HG03064 (cell line): ENCODE data around the gene MTA1.

Experiments used
- ATAC-seq: cut with Tn5 transposase; IDR thresholded peaks from one replicate; pipeline ENCODE4 v1.9.1; 2021; ENCODE audit warnings: low read depth; ENCODE audit not compliant: unreplicated experiment

Gene MTA1

DNA sequence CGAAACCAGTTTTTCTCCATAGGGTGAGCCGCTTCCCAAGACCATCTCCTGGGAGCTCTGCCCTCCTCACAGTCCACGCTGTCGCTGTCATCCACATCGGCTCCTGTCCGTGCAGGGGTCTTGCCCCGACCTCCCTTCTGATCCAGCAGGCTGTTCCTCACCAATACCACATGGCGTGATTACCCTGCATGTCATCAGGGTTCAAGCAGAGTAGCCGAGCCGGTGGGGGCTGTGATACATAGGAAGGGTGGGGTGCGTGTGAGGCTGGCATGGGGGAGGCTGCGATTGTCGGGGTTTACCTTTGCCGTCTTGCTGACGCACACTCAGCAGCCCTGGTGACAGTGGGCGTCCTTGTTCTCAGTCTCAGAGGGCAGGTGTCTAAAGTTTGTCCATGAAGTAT is 88.4 kb downstream of the MTA1 start:
- no peak for ATAC-seq

- ATAC-seq: no peak
These were observed 89.0 kb downstream of the MTA1 start for GRCh38 chr14:105508601-105509000.

- ATAC-seq: no peak
These were observed 97.5 kb downstream of the MTA1 start for GRCh38 chr14:105517096-105517495.

DNA sequence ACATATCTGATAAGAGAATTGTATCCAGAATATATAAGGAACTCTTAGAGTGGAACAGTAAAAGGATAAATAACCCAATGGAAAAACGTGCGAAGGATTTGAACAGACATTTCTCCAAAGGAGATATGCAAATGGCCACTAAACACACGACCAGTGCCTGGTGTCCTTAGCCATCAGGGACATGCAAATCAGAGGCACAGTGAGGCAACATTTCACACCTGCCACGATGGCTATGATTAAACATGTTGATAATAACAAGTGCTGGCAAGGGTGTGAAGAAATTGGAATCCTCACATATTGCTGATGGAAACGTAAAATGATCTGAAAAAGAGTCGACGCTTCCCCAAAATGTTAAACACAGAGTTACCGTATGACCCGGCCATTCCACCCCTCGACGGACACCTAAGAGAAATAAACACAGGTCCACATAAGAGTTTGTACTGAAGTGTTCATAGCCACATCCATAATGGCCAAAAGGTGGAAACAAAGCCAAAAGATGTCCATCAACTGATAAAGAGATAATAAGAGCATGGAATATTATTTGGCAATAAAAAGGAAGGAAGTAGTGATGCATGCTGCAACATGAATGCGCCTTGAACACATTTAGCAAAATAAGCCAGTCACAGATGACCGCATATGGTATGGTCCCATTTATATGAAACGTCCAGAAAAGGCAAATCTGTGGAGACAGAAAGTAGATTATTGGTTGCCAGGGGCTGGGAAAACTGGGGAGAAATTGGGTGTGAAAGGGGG is 100.5 kb downstream of the MTA1 start:
- no peak for ATAC-seq
